Measurements from ENCODE around the gene FCHSD2.

GRCh38 chr11:72833811-72834493 lies 308.2 kb downstream of the FCHSD2 start:
- no peak for TF ChIP-seq CTCF (conservative IDR thresholded peaks at IDR 0.05; ENCODE audit: low read depth, low read length)
- TF ChIP-seq EZH2 (IDR thresholded peaks at IDR 0.05; ENCODE audit: low read length, unreplicated experiment), result no peak
- TF ChIP-seq EZH2phosphoT487 (IDR thresholded peaks at IDR 0.05; ENCODE audit: borderline replicate concordance, low read length), result no peak
